Middle frontal gyrus (tissue), 1 donor: ENCODE data around the gene KRTAP4-8.
"Not testable (repeated sequence)": the region's sequence is repeated elsewhere in the genome, so short reads cannot be mapped to it uniquely, and the experiment has no call there.

Experiments used
- DNase-seq: peaks from one replicate; pipeline ENCODE4 v3.0.0-alpha.2; 2015; ENCODE audit warnings: low spot score; ENCODE audit errors: extremely low spot score

The KRTAP4-8 gene

DNA sequence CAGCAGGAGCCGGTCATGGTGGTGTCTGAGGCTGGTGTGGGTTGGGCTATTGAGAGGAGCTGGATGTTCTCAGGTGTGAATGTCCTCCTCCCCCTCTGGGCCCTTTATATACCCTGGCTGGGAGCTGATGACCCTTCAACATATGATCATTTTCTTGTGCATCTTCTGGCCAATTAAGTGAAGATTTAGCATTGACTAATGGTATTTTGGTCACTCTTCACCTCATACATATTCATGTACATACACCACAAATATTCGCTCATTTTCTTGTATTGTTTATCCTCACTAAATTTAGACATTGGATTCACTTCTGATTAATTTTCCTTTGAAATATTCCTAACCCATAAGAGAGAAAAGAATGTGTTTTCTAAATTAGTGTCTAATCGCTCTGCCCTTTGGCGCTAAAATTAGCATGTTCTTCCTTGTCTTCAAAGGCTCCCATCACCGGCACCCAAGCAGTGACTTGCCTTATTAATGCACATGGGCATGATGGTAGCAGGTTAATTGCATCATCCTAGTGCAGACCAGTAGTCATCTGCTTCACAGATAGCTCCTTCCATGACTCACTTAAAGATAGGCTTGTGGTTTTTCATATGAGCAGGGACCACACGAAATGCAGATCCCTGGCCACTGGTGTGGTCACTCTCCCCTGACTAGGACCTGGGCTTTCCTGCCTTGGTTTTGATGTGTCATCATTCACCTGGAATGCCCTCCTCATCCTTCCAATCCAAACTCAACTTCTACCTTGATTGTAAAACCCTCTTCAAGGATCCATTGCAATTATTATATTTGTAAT lies 31.9 kb downstream of the KRTAP4-8 start, which contains the start of gene KRTAP2-4:
Gene KRTAP2-4, minus strand, starts transcription at position 51 of the 796 bp plus-strand sequence. Its CDS starts 34 bp downstream, at position 17.
- no peak for DNase-seq

- not testable (repeated sequence) for DNase-seq
These were observed 32.8 kb downstream of the KRTAP4-8 start for GRCh38 chr17:41065016-41065689.

DNA sequence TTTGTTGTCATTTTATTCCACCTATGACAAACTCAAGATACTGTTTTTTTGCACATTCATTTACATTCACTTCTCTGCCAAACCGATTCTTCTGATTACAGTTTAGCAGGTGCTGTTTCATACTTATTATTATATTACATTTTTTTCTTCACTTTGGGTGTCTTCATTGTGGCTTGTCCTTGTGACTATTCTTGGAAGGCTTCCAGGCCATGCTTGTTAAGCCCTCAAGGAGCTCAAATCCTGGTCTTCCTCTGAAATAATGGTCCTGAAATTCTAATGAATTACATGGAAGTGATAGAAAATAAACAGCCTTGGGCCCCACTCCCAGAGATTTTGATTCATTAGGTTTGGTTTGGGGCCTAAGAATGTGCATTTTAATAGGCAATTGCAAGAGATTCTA lies 33.6 kb downstream of the KRTAP4-8 start:
- DNase-seq, result no peak

DNA sequence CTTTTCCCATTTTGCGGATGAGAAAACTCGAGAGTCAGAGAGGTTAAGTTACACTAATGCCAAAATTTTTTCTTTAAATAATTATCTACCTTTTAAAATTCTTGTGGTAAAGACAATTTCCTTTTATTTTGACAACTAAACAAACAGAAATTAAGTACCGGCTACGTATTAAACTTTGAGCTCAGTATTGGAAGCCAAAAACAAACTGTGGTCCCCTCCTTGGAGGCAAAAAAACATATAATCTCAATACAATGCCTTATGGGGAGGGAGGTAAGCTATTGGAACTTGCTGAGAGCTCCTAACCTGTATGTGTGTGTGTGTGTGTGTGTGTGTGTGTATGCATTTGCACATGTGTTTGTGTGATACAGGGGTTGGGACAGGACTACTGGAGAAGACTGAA lies 34.5 kb downstream of the KRTAP4-8 start:
- DNase-seq, result no peak

GRCh38 chr17:41061964-41062363 lies 36.0 kb downstream of the KRTAP4-8 start:
- no peak for DNase-seq

- no peak for DNase-seq
These were observed 37.8 kb downstream of the KRTAP4-8 start, which contains the start of gene KRTAP2-3 for GRCh38 chr17:41060052-41060604. KRTAP2-3 (minus strand) TSS chr17:41060114; CDS start chr17:41060050, 64 bp downstream.

- not testable (repeated sequence) for DNase-seq
These were observed 38.5 kb downstream of the KRTAP4-8 start for GRCh38 chr17:41059276-41060051.

DNA sequence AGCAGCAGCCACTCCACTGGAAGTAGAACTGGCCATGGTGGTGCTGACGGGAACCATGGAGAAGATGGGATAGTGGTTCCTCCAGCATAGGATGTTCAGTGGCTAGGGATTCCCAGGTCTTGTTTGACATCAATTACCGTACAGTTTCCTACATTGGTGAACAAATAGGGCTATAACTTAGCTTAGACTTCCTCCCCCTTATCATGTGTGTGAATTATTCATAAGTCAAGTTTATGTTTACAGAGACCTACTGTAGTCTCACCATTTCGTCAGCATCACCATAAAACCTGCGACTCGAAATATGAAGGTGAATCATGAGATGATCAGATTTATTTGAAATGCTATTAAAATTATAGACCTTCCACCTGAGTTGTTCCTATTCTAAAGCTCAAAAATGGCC lies 39.2 kb downstream of the KRTAP4-8 start:
- DNase-seq, result no peak

GRCh38 chr17:41057547-41057946 lies 40.4 kb downstream of the KRTAP4-8 start:
- no peak for DNase-seq

GRCh38 chr17:41055130-41055529 lies 42.8 kb downstream of the KRTAP4-8 start, which contains the start of gene KRTAP2-2:
KRTAP2-2 (minus strand) TSS chr17:41055230; CDS start chr17:41055211, 19 bp downstream.
- not testable (repeated sequence) for DNase-seq

- DNase-seq, result not testable (repeated sequence)
These were observed 43.4 kb downstream of the KRTAP4-8 start for GRCh38 chr17:41054556-41054955.

DNA sequence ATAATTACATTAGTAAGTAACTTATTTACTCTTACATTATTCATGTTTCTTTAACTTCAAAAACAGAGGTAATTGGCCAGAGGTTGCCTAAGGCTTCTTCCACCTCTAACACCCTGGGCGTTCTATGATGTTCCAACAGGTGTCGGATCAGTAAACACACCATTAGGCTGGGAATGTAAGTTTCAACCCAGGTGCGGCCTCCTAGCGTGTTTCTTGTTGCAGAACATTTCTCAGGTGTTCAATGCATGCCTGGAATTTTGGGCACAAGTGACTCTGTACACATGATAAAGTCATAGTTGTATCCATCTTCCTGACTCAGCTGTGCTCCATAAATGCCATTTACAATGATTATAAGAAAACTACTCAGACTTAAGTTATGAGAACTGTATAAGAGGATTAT lies 43.9 kb downstream of the KRTAP4-8 start:
- no peak for DNase-seq

- DNase-seq, result no peak
These were observed 45.4 kb downstream of the KRTAP4-8 start for GRCh38 chr17:41052566-41052965.

DNA sequence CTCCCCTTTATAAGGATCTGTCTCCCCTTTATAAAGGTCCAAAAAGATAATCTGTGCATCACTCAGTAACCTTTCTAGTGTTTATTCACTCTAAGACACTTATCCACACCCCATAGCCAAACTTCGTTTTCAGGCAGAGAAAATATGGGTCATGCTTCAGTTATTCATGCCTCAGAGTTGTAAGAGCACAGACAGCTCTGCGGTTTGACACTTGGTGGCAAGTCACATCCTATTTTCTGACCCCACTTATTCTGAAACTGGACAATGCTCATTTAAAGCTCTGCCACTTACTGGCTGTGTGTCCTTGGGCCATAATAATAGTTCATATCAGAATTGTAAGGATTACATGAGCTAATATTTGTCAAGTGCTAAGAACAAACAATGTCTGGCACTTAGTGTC lies 48.8 kb downstream of the KRTAP4-8 start:
- no peak for DNase-seq

DNA sequence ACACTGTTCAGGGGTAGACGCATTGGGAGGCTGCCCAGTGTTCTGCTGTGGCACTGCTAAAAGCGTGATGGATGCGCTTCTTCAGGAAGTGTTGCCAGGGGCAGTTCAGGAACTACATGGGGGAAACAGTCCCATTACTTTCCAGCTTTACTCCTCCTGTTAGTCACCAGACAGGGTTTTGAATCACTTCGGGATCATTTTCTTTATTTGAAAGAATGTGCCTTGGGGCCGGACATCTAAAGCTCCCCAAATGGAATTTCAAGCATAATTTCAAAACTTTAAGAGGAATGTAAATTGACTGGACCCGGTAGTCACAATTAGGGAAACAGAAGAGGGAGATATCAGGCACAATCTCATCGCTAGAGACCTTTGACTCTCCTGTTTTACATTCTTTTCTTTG lies 49.5 kb downstream of the KRTAP4-8 start:
- no peak for DNase-seq
